CMK (cell line): ENCODE results near the gene ZMYM4.
A peak's percentile ranks its signal among the peaks of the same experiment; 100 is the strongest.
"Not testable (repeated sequence)": the region's sequence is repeated elsewhere in the genome, so short reads cannot be mapped to it uniquely, and the experiment has no call there.

Experiments
- DNase-seq: peaks from one replicate; pipeline ENCODE4 v3.0.0-alpha.2; 2010; ENCODE audit warnings: low read depth

Gene ZMYM4

DNA sequence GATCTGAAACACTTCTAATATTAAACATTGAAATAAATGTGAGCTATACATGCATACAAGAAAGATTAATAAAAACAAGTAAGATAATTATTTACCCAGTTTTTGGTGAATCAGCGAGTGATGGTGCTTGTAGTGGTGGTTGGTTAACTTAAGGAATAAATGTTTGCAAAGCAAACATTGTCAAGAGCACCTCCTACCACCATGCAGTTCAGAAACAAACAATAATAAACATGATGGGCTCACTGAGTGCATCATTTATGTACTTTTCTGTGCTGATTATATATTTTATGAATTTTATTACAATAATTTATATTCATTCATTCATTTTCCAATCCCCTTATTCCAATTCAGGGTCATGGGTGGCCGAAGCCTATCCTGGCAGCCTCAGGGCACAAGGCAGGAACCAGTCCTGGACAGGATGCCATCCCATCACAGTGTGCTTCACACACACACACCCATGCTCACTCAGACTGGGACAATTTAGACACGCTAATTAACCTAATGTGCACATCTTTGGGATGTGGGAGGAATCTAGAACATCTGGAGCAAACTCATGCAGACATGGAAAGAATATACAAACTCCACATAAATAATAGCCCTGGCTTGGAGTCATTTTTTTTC lies 57.8 kb downstream of the ZMYM4 start:
- no peak for DNase-seq

- DNase-seq, result not testable (repeated sequence)
Observed at GRCh38 chr1:35331618-35332017, 63.1 kb downstream of the ZMYM4 start.

DNA sequence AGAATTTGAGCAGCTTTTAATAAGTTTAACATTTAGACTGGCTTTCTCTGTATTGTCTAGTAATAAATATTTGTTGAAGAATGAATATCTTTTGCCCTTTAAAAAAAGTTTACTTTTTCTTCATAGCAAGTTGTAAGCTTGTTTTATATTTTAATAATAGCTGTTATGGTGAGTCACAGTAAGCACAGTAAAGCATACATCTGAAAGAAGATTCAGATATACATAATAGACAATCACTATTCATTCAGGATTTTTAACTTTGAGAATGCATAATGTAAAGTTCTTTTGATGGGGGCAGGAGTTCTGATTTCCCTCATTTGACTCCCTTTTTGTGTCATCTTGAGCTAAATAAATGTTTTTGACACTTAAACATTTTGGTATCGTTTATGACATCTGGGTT lies 66.0 kb downstream of the ZMYM4 start:
- no peak for DNase-seq

- no peak for DNase-seq
Observed at GRCh38 chr1:35340519-35340918, 72.0 kb downstream of the ZMYM4 start.

GRCh38 chr1:35345439-35345981 lies 77.0 kb downstream of the ZMYM4 start:
- DNase-seq, result no peak

DNA sequence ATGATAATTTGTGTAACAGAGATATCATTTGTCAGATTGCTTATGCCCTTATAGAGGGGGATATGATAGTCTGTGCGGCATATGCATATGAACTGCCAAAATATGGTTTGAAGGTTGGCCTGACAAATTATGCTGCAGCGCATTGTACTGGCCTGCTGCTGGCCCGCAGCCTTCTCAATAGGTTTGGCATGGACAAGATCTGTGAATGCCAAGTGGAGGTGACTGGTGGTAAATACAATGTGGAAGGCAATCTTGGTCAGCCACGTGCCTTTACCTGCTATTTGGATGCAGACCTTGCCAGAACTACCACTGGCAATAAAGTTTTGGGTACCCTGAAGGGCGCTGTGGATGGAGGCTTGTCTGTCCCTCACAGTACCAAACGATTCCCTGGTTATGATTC lies 82.4 kb downstream of the ZMYM4 start:
- no peak for DNase-seq

GRCh38 chr1:35359995-35360394 lies 91.5 kb downstream of the ZMYM4 start:
- DNase-seq, result no peak

GRCh38 chr1:35361638-35362037 lies 93.1 kb downstream of the ZMYM4 start:
- no peak for DNase-seq

DNA sequence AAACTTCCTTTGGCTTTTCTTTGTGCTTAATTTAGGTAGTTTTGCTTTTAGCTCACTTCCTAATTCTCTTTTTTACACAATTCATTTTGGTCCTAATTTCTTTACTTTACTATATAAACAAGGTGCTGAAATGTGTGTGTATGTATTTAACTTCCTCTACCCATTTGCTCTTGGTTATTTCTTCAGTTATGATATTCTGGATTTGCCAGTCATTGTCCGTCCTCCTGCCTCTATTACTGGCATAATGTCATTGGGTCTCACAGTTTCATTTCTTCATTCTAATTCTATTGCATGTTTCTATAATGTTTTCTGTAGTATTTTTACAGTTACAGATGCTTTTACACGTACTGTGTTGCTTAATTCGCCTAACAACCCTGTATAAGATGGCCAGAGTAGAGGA lies 96.2 kb downstream of the ZMYM4 start:
- no peak for DNase-seq

- no peak for DNase-seq
Observed at GRCh38 chr1:35367914-35368313, 99.4 kb downstream of the ZMYM4 start.

- DNase-seq, result peak; percentile 72
Observed at GRCh38 chr1:35369922-35370671, 101.6 kb downstream of the ZMYM4 start.

GRCh38 chr1:35371506-35371905 lies 103.0 kb downstream of the ZMYM4 start:
- DNase-seq, result no peak

- DNase-seq, result no peak
Observed at GRCh38 chr1:35377555-35377954, 109.0 kb downstream of the ZMYM4 start.

- no peak for DNase-seq
Observed at GRCh38 chr1:35379317-35380000, 111.0 kb downstream of the ZMYM4 start.

- DNase-seq, result not testable (repeated sequence)
Observed at GRCh38 chr1:35380111-35380510, 111.6 kb downstream of the ZMYM4 start.

DNA sequence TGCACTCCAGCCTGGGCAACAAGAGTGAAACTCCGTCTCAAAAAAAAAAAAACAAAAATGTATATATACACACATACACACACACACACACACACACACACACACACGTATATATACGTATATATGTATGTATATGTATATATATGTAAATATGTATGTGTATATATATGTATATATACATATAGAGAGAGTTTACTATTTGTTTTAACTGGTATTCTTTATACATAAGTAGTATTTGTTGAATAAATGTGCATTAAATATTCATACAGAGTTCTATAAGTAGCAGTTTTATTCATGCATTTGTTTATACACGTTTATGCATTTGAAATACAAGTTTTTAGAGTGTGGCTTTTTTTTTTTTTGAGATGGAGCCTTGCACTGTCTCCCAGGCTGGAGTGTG lies 113.6 kb downstream of the ZMYM4 start:
- DNase-seq, result no peak

DNA sequence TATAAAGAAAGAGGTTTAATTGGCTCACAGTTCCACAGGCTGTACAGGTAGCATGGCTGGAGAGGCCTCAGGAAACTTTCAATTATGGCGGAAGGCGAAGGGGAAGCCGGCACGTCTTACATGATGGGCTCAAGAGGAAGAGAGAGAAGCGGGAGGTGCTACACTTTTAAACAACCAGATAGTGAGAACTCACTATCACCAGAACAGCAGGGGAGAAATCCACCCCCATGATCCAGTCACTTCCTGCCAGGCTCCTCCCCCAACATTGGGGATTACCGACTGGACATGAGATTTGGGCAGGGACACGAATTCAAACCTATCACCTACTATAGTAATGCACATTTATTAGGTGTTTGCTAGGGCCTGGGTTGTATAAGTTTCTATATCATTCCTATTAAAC lies 117.8 kb downstream of the ZMYM4 start:
- no peak for DNase-seq

- DNase-seq, result no peak
Observed at GRCh38 chr1:35386959-35387358, 118.5 kb downstream of the ZMYM4 start.

- no peak for DNase-seq
Observed at GRCh38 chr1:35390600-35391494, 122.3 kb downstream of the ZMYM4 start.

GRCh38 chr1:35394386-35394785 lies 125.9 kb downstream of the ZMYM4 start:
- no peak for DNase-seq

GRCh38 chr1:35398739-35399138 lies 130.2 kb downstream of the ZMYM4 start:
- DNase-seq, result no peak

- DNase-seq, result no peak
Observed at GRCh38 chr1:35401049-35401448, 132.5 kb downstream of the ZMYM4 start.
